Ovary (tissue), 9 donors: ENCODE measurements around the gene BUB3. TPM values are rescaled to one million over a fixed set of nuclear protein-coding genes. Genes with fewer than 3 reads are reported as not detected.

Source experiments
- DNase-seq, 5 donors: peaks; one replicate each; pipeline ENCODE4 v3.0.0-alpha.2; 2019 to 2020
- H3K27ac ChIP-seq, 2 donors: fragments of 200-600 bp; one replicate each; pipeline versions ENCODE4 v1.5.1 to v1.8.0; 2019 to 2022
- H3K27me3 ChIP-seq: fragments of 200-600 bp; one replicate; pipeline ENCODE4 v1.8.0; 2022
- H3K36me3 ChIP-seq: fragments of 200-600 bp; sonication (generic); one replicate; pipeline ENCODE4 v1.5.1; 2019
- H3K4me1 ChIP-seq: one replicate; pipeline ENCODE4 v1.8.1; 2013; ENCODE audit warnings: mild to moderate bottlenecking, moderate library complexity; ENCODE audit not compliant: insufficient read depth
- H3K4me3 ChIP-seq: fragments of 200-600 bp; sonication (generic); one replicate; pipeline ENCODE4 v1.5.1; 2017
- H3K9me3 ChIP-seq, 2 donors: fragments of 200-600 bp in 1 of 2; sonication (generic) in 1 of 2; one replicate each; pipeline versions ENCODE4 v1.5.1 to v1.8.1; 2013 to 2019; ENCODE audit warnings: mild to moderate bottlenecking in 1 of 2, moderate library complexity in 1 of 2
- CTCF ChIP-seq, 3 donors: fragments of 450-650 bp in 2 of 3; fragments of 200-600 bp in 1 of 3; IDR thresholded peaks; one replicate each; pipeline versions ENCODE4 v1.5.1 to v1.8.0; 2016 to 2022; ENCODE audit warnings: antibody characterized with exemption in 3 of 3, mild to moderate bottlenecking in 1 of 3
- EP300 ChIP-seq: sonication (generic); formaldehyde crosslinking; IDR thresholded peaks from one replicate; pipeline ENCODE4 v1.6.1; 2017; ENCODE audit warnings: antibody characterized with exemption
- POLR2A ChIP-seq: fragments of 450-650 bp; IDR thresholded peaks from one replicate; pipeline ENCODE4 v1.6.1; 2017; ENCODE audit warnings: antibody characterized with exemption, mild to moderate bottlenecking, moderate library complexity
- WGBS, 3 donors: extraction: QIAGEN DNeasy Blood & Tissue Kit in 1 of 3; methylation state at CpG; one replicate each; pipeline versions ENCODE4 v1.1.5 to v1.1.7; 2013 to 2017; 5-methylcytosine and 5-hydroxymethylcytosine counted together
- intact Hi-C, 4 donors: fragments of 100-400 bp; cut with DNase I; formaldehyde crosslinking; loops; one replicate each; pipeline versions ENCODE4 v1.11.0 to v1.15.1; 2022 to 2023
- polyA plus RNA-seq, 2 donors: library from polyadenylated mRNA; stranded (reverse); fragments of 200-250 nt in 1 of 2; fragments of 350-450 nt in 1 of 2; fragmentation: Illumina TruSeq in 1 of 2; extraction: RNeasy Lipid Tissue Mini Kit (QIAGEN cat#74804) in 1 of 2; gene quantifications; one replicate each; pipeline ENCODE4 v1.2.3, GENCODE V29; 2013 to 2014
- total RNA-seq, 7 donors: library from RNA; depleted of rRNA in 2 of 7; stranded (reverse); fragments of >200 nt in 2 of 7; fragmentation: NEBNext Ultra II Directional in 3 of 7; extraction: Animal tissue kit (Norgen Biotek cat#: 25700) in 3 of 7; gene quantifications; one replicate each; pipeline versions ENCODE4 v1.1.0 to v1.2.4, GENCODE V29; 2016 to 2023
- donor health status: DM: no; HTN: no; CAD: no; lungs with moderate emphysema.
- donor health status: DM: no; HTN: no; CAD: no.
- donor health status: Bipolar disorder and iron deficiency.
- donor health status: DM: yes; HTN: yes; CAD: no.
- donor health status: DM: no; HTN: no; CAD: no.
- donor health status: DM: yes; HTN: yes; CAD: no.

BUB3 gene
- total and polyA plus RNA-seq, 9 donors, result 54.8 to 63.1 (median 59.9) TPM

DNA sequence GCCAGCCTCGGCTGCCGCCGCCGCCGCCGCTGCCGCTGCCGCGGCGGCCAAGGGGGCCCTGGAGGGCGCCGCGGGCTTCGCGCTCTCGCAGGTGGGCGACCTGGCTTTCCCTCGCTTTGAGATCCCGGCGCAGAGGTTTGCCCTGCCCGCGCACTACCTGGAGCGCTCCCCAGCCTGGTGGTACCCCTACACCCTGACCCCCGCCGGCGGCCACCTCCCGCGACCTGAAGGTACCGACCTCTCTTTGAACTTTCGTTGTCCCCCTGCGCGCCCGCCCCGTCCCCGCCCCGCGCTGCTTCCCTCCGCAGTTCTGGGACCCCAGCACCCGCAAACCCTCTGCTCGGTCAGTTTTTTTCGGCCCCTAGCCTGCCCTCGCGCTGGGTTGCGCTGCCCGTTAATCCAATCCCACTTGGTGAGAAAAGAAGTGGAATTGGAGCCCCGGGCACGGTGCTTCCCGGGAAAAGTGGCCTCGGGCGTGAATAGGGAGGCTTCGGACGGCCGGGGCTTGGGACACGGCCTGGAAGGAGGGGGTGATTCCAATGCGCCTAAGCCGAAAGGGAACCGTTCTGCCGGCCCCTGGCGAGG lies 17.9 kb upstream of the BUB3 start:
- WGBS, 3 donors, result 0 to 3% (median 2%) methylated on average over 58 to 59 of the region's 59 CpGs
- H3K27me3 ChIP-seq, result peaks cover 18% of the 10 kb centered on the region
- no peak overlapping the region for H3K27ac ChIP-seq
- intact Hi-C loops, result loop anchor here in 2 of 4 donors (10.0 kb wide), 2 partner anchors 418 to 828 kb away; no protein-coding TSS in a partner anchor
- H3K4me3 ChIP-seq, result no peak overlapping the region
- H3K9me3 ChIP-seq, result no peaks in the 10 kb centered on the region
- no peak for DNase-seq
- H3K4me1 ChIP-seq, result peaks cover 15% of the 10 kb centered on the region
- no peaks in the 10 kb centered on the region for H3K36me3 ChIP-seq
- no peak for TF ChIP-seq POLR2A

GRCh38 chr10:123136806-123137642 lies 17.2 kb upstream of the BUB3 start:
- H3K4me3 ChIP-seq, result no peak overlapping the region
- H3K4me1 ChIP-seq, result peaks cover 15% of the 10 kb centered on the region
- intact Hi-C loops, result loop anchor here in 2 of 4 donors (10.0 kb wide), 2 partner anchors 418 to 828 kb away; no protein-coding TSS in a partner anchor

GRCh38 chr10:123139165-123139520 lies 15.1 kb upstream of the BUB3 start:
- intact Hi-C loops, result loop anchor here in 2 of 4 donors (10.0 kb wide), 2 partner anchors 416 to 826 kb away; no protein-coding TSS in a partner anchor

More at GRCh38 chr10:123136806-123137642, 17.2 kb upstream of the BUB3 start:
- no peak overlapping the region for H3K27ac ChIP-seq
- H3K27me3 ChIP-seq, result peaks cover 20% of the 10 kb centered on the region
- DNase-seq, result no peak
- 1 to 2% (median 2%) methylated on average over 67 to 83 of the region's 83 CpGs for WGBS, 3 donors
- TF ChIP-seq POLR2A (no peak), CTCF (IDR thresholded peaks at IDR 0.05) (no peak), EP300 (no peak)
- H3K36me3 ChIP-seq, result no peaks in the 10 kb centered on the region
- H3K9me3 ChIP-seq, result no peaks in the 10 kb centered on the region

DNA sequence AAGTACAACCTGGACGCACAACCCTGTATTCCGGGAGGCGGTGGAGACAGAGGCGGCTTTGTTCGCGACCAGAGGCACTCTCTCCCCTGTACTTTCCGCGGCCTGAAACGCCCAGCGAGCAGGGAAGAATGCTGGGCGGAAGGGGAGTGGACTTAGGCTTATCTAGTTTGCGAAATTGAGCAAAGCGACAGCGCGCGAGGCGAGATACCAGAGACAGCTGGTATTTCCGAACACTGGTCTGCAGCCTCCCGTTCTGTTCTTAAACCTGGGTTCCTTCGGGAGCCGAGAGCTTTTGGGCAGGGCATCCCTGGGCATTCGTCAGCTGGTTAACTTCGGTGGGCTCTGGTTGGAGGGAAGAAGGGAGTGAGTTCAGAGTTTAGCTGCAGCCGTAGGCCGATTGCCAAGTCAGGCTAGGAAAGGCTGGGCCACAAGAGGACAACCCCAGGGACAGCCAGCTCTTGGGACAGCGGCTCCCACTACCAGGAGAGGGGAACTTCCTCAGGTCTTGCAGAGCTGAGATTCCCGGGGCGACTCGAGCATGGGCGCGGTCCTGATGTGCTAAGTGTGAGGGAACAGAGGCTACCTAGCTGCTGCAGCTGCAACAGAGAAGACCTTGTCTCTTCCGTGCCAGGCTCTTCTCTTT lies 14.6 kb upstream of the BUB3 start:
- Histone ChIP-seq H3K27ac (no peak overlapping the region), H3K4me1 (peaks cover 12% of the 10 kb centered on the region), H3K27me3 (peaks cover 22% of the 10 kb centered on the region), H3K9me3 (no peaks in the 10 kb centered on the region), H3K36me3 (no peaks in the 10 kb centered on the region), H3K4me3 (no peak overlapping the region)
- TF ChIP-seq EP300, result no peak
- no peak for TF ChIP-seq POLR2A
- no peak for TF ChIP-seq CTCF (IDR thresholded peaks at IDR 0.05)
- DNase-seq, result no peak
- WGBS, 3 donors, result 4 to 6% (median 4%) methylated on average over 32 of the region's 32 CpGs
- intact Hi-C loops, result loop anchor here in 2 of 4 donors (10.0 kb wide), 2 partner anchors 415 to 825 kb away; no protein-coding TSS in a partner anchor

More at GRCh38 chr10:123139165-123139520, 15.1 kb upstream of the BUB3 start:
- peaks cover 12% of the 10 kb centered on the region for H3K4me1 ChIP-seq
- no peak overlapping the region for H3K4me3 ChIP-seq
- no peaks in the 10 kb centered on the region for H3K9me3 ChIP-seq
- TF ChIP-seq EP300 (no peak), POLR2A (no peak), CTCF (IDR thresholded peaks at IDR 0.05) (no peak)
- H3K27me3 ChIP-seq, result peaks cover 22% of the 10 kb centered on the region
- DNase-seq, result no peak
- WGBS, 3 donors, result 5 to 12% (median 8%) methylated on average over 7 of the region's 7 CpGs
- H3K36me3 ChIP-seq, result no peaks in the 10 kb centered on the region
- H3K27ac ChIP-seq, result no peak overlapping the region
